ENCODE data around the gene EXOC6B.

Gene EXOC6B

GRCh38 chr2:72153924-72154323 lies 671.9 kb downstream of the EXOC6B start:
- no peak for DNase-seq

- DNase-seq = no peak
These were observed 672.6 kb downstream of the EXOC6B start for GRCh38 chr2:72153026-72153791.

GRCh38 chr2:72150861-72151356 lies 674.9 kb downstream of the EXOC6B start:
- no peak for DNase-seq

- peak; percentile 65 for DNase-seq
These were observed 675.5 kb downstream of the EXOC6B start for GRCh38 chr2:72150157-72150860.

GRCh38 chr2:72149556-72150156 lies 676.2 kb downstream of the EXOC6B start:
- DNase-seq = peak; percentile 40

GRCh38 chr2:72148837-72149555 lies 676.8 kb downstream of the EXOC6B start:
- DNase-seq = no peak

GRCh38 chr2:72148003-72148836 lies 677.6 kb downstream of the EXOC6B start:
- no peak for DNase-seq

- no peak for DNase-seq
These were observed 678.4 kb downstream of the EXOC6B start, which contains the start of gene CYP26B1 for GRCh38 chr2:72147303-72147971. Gene CYP26B1 (minus strand): TSS chr2:72147862. CDS start chr2:72147834, 28 bp downstream.

- no peak for DNase-seq
These were observed 679.2 kb downstream of the EXOC6B start for GRCh38 chr2:72146347-72147302.

- DNase-seq = no peak
These were observed 680.0 kb downstream of the EXOC6B start for GRCh38 chr2:72145658-72146329.

- peak; percentile 41 for DNase-seq
These were observed 680.6 kb downstream of the EXOC6B start for GRCh38 chr2:72145289-72145657.

- peak; percentile 50 for DNase-seq
These were observed 681.1 kb downstream of the EXOC6B start for GRCh38 chr2:72144632-72145288.

- no peak for DNase-seq
These were observed 681.6 kb downstream of the EXOC6B start for GRCh38 chr2:72144274-72144631.

GRCh38 chr2:72143441-72144273 lies 682.2 kb downstream of the EXOC6B start:
- DNase-seq = no peak

- no peak for DNase-seq
These were observed 683.0 kb downstream of the EXOC6B start for GRCh38 chr2:72142570-72143440.

- DNase-seq = no peak
These were observed 683.9 kb downstream of the EXOC6B start for GRCh38 chr2:72141881-72142451.
